HepG2 (cell line): ENCODE measurements around the gene THSD4.

Experiments used
- HOXA3 ChIP-seq: sonication (generic); formaldehyde crosslinking; IDR thresholded peaks from 2 replicates; pipeline ENCODE4 v1.5.0; 2020; ENCODE audit warnings: missing genetic modification reagents
- PCBP1 ChIP-seq: fragments of 200-400 bp; formaldehyde crosslinking; IDR thresholded peaks from 2 replicates; pipeline ENCODE4 v1.6.1; 2017; ENCODE audit warnings: mild to moderate bottlenecking, low read depth, low read length, borderline replicate concordance
- RAD21 ChIP-seq: fragments of 450-650 bp; formaldehyde crosslinking; IDR thresholded peaks from 2 replicates; pipeline ENCODE4 v1.5.0; 2020; ENCODE audit warnings: mild to moderate bottlenecking
- RELA ChIP-seq: sonication (generic); formaldehyde crosslinking; IDR thresholded peaks from 2 replicates; pipeline ENCODE4 v1.4.0; 2020; ENCODE audit warnings: missing genetic modification reagents
- ZFP90 ChIP-seq: sonication (generic); formaldehyde crosslinking; IDR thresholded peaks from 2 replicates; pipeline ENCODE4 v1.8.0; 2022; ENCODE audit warnings: missing genetic modification reagents, mild to moderate bottlenecking, inconsistent platforms, borderline replicate concordance
- ZNF549 ChIP-seq: sonication (generic); formaldehyde crosslinking; IDR thresholded peaks from 2 replicates; pipeline ENCODE4 v1.5.0; 2020; ENCODE audit warnings: missing genetic modification reagents
- ZNF737 ChIP-seq: sonication (generic); formaldehyde crosslinking; IDR thresholded peaks from 2 replicates; pipeline ENCODE4 v1.5.0; 2020; ENCODE audit warnings: missing genetic modification reagents, mild to moderate bottlenecking, borderline replicate concordance

DNA sequence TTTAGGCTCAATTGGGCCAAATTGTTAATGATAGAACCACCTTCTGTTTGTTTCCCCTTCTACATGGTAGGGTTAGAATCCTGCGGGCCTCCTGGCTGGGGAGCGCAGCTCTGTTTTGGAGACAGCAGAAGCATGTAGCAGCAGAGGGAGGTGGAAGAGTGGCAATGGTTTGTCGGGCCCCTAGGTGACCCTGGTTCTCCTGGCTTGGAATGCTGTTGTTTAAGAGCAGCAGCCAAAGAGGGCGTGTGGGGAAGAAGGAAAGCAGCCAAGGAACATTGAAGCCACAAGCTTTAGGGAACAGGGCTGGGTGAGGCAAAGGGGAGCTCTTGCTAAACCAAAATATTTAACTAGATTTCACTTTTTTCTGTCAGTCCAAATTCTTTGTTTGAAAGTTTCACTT lies 481.4 kb downstream of the THSD4 start:
- TF ChIP-seq ZNF549 (CRISPR knock-in tag) (no peak), HOXA3 (no peak), RELA (CRISPR knock-in tag) (no peak), PCBP1 (no peak), ZFP90 (CRISPR knock-in tag) (no peak), ZNF737 (CRISPR knock-in tag) (no peak), RAD21 (no peak)
